ENCODE results near the gene THUMPD1. TPM values are rescaled to one million over a fixed set of nuclear protein-coding genes. Genes with fewer than 3 reads are reported as not detected.

Gene THUMPD1, protein sequence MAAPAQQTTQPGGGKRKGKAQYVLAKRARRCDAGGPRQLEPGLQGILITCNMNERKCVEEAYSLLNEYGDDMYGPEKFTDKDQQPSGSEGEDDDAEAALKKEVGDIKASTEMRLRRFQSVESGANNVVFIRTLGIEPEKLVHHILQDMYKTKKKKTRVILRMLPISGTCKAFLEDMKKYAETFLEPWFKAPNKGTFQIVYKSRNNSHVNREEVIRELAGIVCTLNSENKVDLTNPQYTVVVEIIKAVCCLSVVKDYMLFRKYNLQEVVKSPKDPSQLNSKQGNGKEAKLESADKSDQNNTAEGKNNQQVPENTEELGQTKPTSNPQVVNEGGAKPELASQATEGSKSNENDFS
- total RNA-seq (10 to 100 TPM; 73.2 to 74.4 TPM), polyA plus RNA-seq (10 to 100 TPM; 58.1 to 72.9 TPM)

DNA sequence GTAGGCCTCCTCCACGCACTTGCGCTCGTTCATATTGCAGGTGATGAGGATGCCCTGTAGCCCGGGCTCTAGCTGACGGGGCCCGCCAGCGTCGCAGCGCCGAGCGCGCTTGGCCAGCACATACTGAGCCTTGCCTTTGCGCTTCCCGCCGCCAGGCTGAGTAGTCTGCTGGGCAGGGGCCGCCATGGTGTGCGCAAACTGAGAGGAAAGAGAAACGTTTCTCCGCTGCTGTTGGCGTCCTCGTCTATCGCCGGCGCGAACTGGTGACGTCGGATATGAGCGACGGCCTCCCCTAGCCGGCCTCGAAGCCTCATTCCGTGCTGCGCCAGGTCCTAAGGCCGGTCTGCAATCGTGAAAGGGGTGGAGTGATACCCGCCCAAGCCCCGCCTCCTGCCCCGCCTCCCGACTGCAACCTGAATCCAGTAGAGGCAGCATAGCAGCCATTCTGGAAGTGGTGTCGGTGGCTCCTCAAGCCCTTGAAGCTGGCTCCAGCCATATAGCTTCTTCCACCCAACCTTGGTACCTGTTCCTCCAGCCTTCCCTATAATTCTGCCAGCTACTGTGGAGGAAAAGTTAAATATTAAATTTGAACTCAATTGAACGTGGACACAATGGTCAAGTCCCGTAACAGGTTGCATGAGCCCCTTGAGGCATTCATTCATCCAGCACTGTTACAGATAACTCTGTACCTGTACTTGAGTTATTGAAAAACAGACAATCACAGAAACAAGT is at the start of gene THUMPD1:
Gene THUMPD1 (minus strand): TSS at position 265 of the 732 bp plus-strand sequence. CDS start 79 bp downstream, at position 186.
- Histone ChIP-seq H3K36me3 (ENCODE audit: insufficient read depth, low read length) (peaks cover 22% of the 10 kb centered on the region), H3K9me3 (ENCODE audit: control insufficient read depth in 1 of 2, low read length in 2 of 2) (no peaks in the 10 kb centered on the region), H3K4me3 (ENCODE audit: low read length in 2 of 2) (peak within 1 kb of the TSS; percentile 76 to 90), H3K27me3 (ENCODE audit: insufficient read depth, low read length) (no peaks in the 10 kb centered on the region), H3K4me1 (ENCODE audit: insufficient read depth, low read length) (peaks cover 34% of the 10 kb centered on the region), H3K27ac (ENCODE audit: low read depth, low read length) (peak within 1 kb of the TSS; percentile 98)
- intact Hi-C loops (cut with micrococcal nuclease), result loop anchor here (1.0 to 10.0 kb wide), 8 partner anchors 22 to 1814 kb away; partner anchors contain the start of genes CCP110, DCUN1D3, ERI2 and GDE1
- POLR2A ChIA-PET (ENCODE audit: partially characterized antibody), result interaction anchor here (0.6 to 2.7 kb wide), 13 partner anchors 9 to 779 kb away, joined by 3 to 32 read pairs (median 5); partner anchors contain the start of genes ACSM3, DCUN1D3, ERI2 and LDAF1
- peak; percentile 91 to 98 (median 96) for DNase-seq
- H3K36me3 Mint-ChIP-seq, result peaks cover 10 to 34% of the 10 kb centered on the region in 2 donors
- no peaks in the 10 kb centered on the region for H3K27me3 Mint-ChIP-seq
- H3K27ac Mint-ChIP-seq, result peak within 1 kb of the TSS; percentile 98 to 99 (median 99)
- H3K4me3 Mint-ChIP-seq, result peak within 1 kb of the TSS; percentile 95 to 98 (median 96)
- H3K4me1 Mint-ChIP-seq, result peaks cover 15 to 33% (median 23%) of the 10 kb centered on the region in 4 donors
- peaks cover 0 to 6% (median 1%) of the 10 kb centered on the region in 8 donors for H3K9me3 Mint-ChIP-seq
- CTCF ChIA-PET (ENCODE audit: partially characterized antibody), result interaction anchor here (2.3 kb wide), 1 partner anchor 23 kb away, joined by 5 read pairs; no protein-coding TSS in a partner anchor

GRCh38 chr16:20789130-20789529 is 47.5 kb upstream of the THUMPD1 start:
- DNase-seq, result no peak
- Mint-ChIP-seq H3K27me3 (no peaks in the 10 kb centered on the region), H3K9me3 (no peaks in the 10 kb centered on the region), H3K4me1 (no peaks in the 10 kb centered on the region), H3K4me3 (no peak overlapping the region), H3K36me3 (peaks cover 0 to 3% of the 10 kb centered on the region in 2 donors), H3K27ac (no peak overlapping the region)
- H3K36me3 ChIP-seq (ENCODE audit: insufficient read depth, low read length), result no peaks in the 10 kb centered on the region
- intact Hi-C loops (cut with micrococcal nuclease), result no loop called here
- H3K27ac ChIP-seq (ENCODE audit: low read depth, low read length), result no peak overlapping the region
- H3K27me3 ChIP-seq (ENCODE audit: insufficient read depth, low read length), result no peaks in the 10 kb centered on the region
- CTCF ChIA-PET (ENCODE audit: partially characterized antibody), result interaction anchor here (0.7 kb wide), 1 partner anchor 8 kb away, joined by 3 read pairs; no protein-coding TSS in a partner anchor
- POLR2A ChIA-PET (ENCODE audit: partially characterized antibody), result no interaction called here
- H3K4me3 ChIP-seq (ENCODE audit: low read length in 2 of 2), result no peak overlapping the region
- H3K9me3 ChIP-seq (ENCODE audit: control insufficient read depth in 1 of 2, low read length in 2 of 2), result no peaks in the 10 kb centered on the region
- H3K4me1 ChIP-seq (ENCODE audit: insufficient read depth, low read length), result no peaks in the 10 kb centered on the region

GRCh38 chr16:20784204-20784603 is 42.6 kb upstream of the THUMPD1 start:
- H3K9me3 ChIP-seq (ENCODE audit: control insufficient read depth in 1 of 2, low read length in 2 of 2), result no peaks in the 10 kb centered on the region
- H3K9me3 Mint-ChIP-seq, result no peaks in the 10 kb centered on the region
- no peak overlapping the region for H3K27ac Mint-ChIP-seq
- no peaks in the 10 kb centered on the region for H3K27me3 ChIP-seq (ENCODE audit: insufficient read depth, low read length)
- no peak overlapping the region for H3K27ac ChIP-seq (ENCODE audit: low read depth, low read length)
- no peaks in the 10 kb centered on the region for H3K36me3 ChIP-seq (ENCODE audit: insufficient read depth, low read length)
- no peak for DNase-seq
- ChIA-PET CTCF (ENCODE audit: partially characterized antibody) (interaction anchor here (0.6 kb wide), 1 partner anchor 10 kb away, joined by 3 read pairs; no protein-coding TSS in a partner anchor), POLR2A (ENCODE audit: partially characterized antibody) (no interaction called here)
- no peaks in the 10 kb centered on the region for H3K27me3 Mint-ChIP-seq
- intact Hi-C loops (cut with micrococcal nuclease), result no loop called here
- no peak overlapping the region for H3K4me3 Mint-ChIP-seq
- no peak overlapping the region for H3K4me3 ChIP-seq (ENCODE audit: low read length in 2 of 2)
- peaks cover 5 to 7% of the 10 kb centered on the region in 2 donors for H3K36me3 Mint-ChIP-seq
- H3K4me1 ChIP-seq (ENCODE audit: insufficient read depth, low read length), result no peaks in the 10 kb centered on the region
- no peaks in the 10 kb centered on the region for H3K4me1 Mint-ChIP-seq

DNA sequence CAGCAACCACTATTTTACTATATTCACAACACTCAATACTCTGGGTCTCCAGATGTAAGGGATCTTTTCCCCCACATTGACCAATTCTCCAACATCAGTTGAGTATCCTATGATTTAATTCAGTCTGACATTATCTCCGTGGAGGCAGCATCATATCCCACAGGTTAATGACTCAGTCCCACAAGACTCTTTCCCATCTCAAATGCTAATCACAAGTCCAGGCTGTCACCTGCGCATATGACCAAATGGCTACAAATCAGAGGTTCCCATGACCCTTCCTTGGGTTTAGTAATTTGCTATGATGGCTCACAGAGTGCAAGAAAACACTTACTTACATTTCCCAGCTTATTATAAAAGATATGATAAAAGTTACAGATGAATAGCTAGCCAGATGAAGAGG is 40.9 kb upstream of the THUMPD1 start:
- Histone ChIP-seq H3K27ac (ENCODE audit: low read depth, low read length) (no peak overlapping the region), H3K4me3 (ENCODE audit: low read length in 2 of 2) (no peak overlapping the region), H3K4me1 (ENCODE audit: insufficient read depth, low read length) (no peaks in the 10 kb centered on the region), H3K9me3 (ENCODE audit: control insufficient read depth in 1 of 2, low read length in 2 of 2) (no peaks in the 10 kb centered on the region), H3K36me3 (ENCODE audit: insufficient read depth, low read length) (no peaks in the 10 kb centered on the region), H3K27me3 (ENCODE audit: insufficient read depth, low read length) (no peaks in the 10 kb centered on the region)
- no peak overlapping the region for H3K27ac Mint-ChIP-seq
- POLR2A ChIA-PET (ENCODE audit: partially characterized antibody), result no interaction called here
- H3K27me3 Mint-ChIP-seq, result no peaks in the 10 kb centered on the region
- no peaks in the 10 kb centered on the region for H3K9me3 Mint-ChIP-seq
- CTCF ChIA-PET (ENCODE audit: partially characterized antibody), result no interaction called here
- no peak for DNase-seq
- H3K4me3 Mint-ChIP-seq, result no peak overlapping the region
- intact Hi-C loops (cut with micrococcal nuclease), result no loop called here
- H3K4me1 Mint-ChIP-seq, result no peaks in the 10 kb centered on the region
- H3K36me3 Mint-ChIP-seq, result peaks cover 5 to 8% of the 10 kb centered on the region in 2 donors

DNA sequence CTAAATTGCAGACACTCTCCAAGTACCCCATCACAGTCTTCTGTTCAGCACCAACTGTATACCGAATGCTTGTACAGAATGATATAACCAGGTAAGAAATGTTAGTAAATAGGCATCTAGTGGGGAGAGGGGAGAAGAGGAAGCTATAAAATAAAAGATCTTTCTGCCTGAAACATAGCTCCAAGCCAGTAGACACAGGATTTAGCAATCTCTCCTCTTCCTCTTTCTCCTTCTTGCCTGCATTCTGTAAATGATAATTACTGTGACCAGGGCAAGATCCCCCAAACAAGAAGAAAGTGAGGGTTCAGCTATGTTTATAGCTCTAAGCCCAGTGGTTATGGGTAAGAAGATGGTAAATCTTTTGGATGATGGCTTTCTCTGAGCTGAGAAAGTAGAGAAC is 40.1 kb upstream of the THUMPD1 start:
- no peak for DNase-seq
- no peaks in the 10 kb centered on the region for H3K4me1 ChIP-seq (ENCODE audit: insufficient read depth, low read length)
- H3K9me3 ChIP-seq (ENCODE audit: control insufficient read depth in 1 of 2, low read length in 2 of 2), result no peaks in the 10 kb centered on the region
- no peaks in the 10 kb centered on the region for H3K36me3 ChIP-seq (ENCODE audit: insufficient read depth, low read length)
- intact Hi-C loops (cut with micrococcal nuclease), result no loop called here
- H3K27me3 Mint-ChIP-seq, result no peaks in the 10 kb centered on the region
- no peaks in the 10 kb centered on the region for H3K4me1 Mint-ChIP-seq
- no peak overlapping the region for H3K4me3 Mint-ChIP-seq
- H3K27ac ChIP-seq (ENCODE audit: low read depth, low read length), result no peak overlapping the region
- H3K4me3 ChIP-seq (ENCODE audit: low read length in 2 of 2), result no peak overlapping the region
- no peaks in the 10 kb centered on the region for H3K27me3 ChIP-seq (ENCODE audit: insufficient read depth, low read length)
- H3K9me3 Mint-ChIP-seq, result no peaks in the 10 kb centered on the region
- H3K27ac Mint-ChIP-seq, result no peak overlapping the region
- POLR2A ChIA-PET (ENCODE audit: partially characterized antibody), result no interaction called here
- CTCF ChIA-PET (ENCODE audit: partially characterized antibody), result no interaction called here
- H3K36me3 Mint-ChIP-seq, result peaks cover 5 to 8% of the 10 kb centered on the region in 2 donors

DNA sequence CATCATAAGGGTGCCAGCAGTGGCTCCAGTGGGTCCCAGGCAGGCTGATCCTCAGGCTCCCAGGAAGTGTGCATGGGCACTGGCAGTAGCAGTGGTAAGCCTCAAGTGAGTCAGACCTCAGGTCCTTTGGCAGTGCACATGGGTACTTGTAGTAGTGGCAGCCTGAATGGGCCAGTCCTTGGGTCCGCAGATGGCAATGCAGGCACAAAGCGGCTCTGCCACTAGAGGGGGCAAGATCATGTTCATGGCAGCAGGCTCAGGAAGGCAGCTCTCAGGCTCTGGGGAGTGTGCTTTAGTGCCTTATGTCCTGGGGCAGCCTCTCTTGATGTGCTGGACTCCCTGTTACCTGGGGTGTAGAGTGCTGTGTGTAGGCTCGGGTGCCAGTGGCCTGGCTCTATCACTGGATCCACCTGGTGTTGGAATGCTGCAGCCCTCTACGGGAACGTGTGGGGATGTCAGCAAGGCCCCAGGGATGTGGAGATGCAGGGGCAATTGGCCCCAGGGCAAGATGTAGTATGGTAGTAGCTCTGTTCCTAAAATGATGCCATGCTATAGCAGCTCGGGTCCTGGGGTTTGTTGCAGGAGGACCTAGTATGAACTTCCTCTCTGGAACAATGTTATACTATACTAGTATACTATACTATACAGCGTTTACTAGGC is 33.2 kb upstream of the THUMPD1 start:
- intact Hi-C loops (cut with micrococcal nuclease), result no loop called here
- Mint-ChIP-seq H3K27me3 (no peaks in the 10 kb centered on the region), H3K9me3 (no peaks in the 10 kb centered on the region), H3K4me1 (no peaks in the 10 kb centered on the region), H3K27ac (no peak overlapping the region), H3K36me3 (peaks cover 4 to 10% of the 10 kb centered on the region in 2 donors), H3K4me3 (no peak overlapping the region)
- no peaks in the 10 kb centered on the region for H3K9me3 ChIP-seq (ENCODE audit: control insufficient read depth in 1 of 2, low read length in 2 of 2)
- no peak overlapping the region for H3K27ac ChIP-seq (ENCODE audit: low read depth, low read length)
- no peaks in the 10 kb centered on the region for H3K36me3 ChIP-seq (ENCODE audit: insufficient read depth, low read length)
- ChIA-PET POLR2A (ENCODE audit: partially characterized antibody) (no interaction called here), CTCF (ENCODE audit: partially characterized antibody) (interaction anchor here (1.2 to 1.3 kb wide), 2 partner anchors 9 to 13 kb away, joined by 3 read pairs; no protein-coding TSS in a partner anchor)
- no peaks in the 10 kb centered on the region for H3K4me1 ChIP-seq (ENCODE audit: insufficient read depth, low read length)
- peak; percentile 21 to 46 (median 34) for DNase-seq
- H3K4me3 ChIP-seq (ENCODE audit: low read length in 2 of 2), result no peak overlapping the region
- no peaks in the 10 kb centered on the region for H3K27me3 ChIP-seq (ENCODE audit: insufficient read depth, low read length)

DNA sequence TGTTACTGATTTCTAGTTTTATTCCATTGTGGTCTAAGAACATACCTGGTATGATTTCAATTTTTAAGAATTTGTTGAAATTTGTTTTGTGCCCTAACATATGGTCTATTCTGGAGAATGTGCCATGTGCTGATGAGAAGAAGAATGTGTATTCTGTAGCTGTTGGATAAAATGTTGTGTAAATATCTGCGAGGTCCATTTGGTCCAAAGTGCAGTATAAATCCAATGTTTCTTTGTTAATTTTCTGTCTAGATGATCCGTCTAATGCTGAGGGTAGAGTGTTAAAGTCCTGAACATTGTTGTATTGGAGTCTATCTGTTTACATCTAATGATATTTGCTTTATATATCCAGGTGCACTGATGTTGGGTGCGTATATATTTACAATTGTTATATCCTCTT is 32.1 kb upstream of the THUMPD1 start:
- Mint-ChIP-seq H3K4me3 (no peak overlapping the region), H3K4me1 (no peaks in the 10 kb centered on the region), H3K27ac (no peak overlapping the region), H3K9me3 (no peaks in the 10 kb centered on the region), H3K36me3 (peaks cover 4 to 8% of the 10 kb centered on the region in 2 donors), H3K27me3 (no peaks in the 10 kb centered on the region)
- Histone ChIP-seq H3K36me3 (ENCODE audit: insufficient read depth, low read length) (no peaks in the 10 kb centered on the region), H3K27ac (ENCODE audit: low read depth, low read length) (no peak overlapping the region), H3K27me3 (ENCODE audit: insufficient read depth, low read length) (no peaks in the 10 kb centered on the region), H3K4me3 (ENCODE audit: low read length in 2 of 2) (no peak overlapping the region), H3K4me1 (ENCODE audit: insufficient read depth, low read length) (no peaks in the 10 kb centered on the region), H3K9me3 (ENCODE audit: control insufficient read depth in 1 of 2, low read length in 2 of 2) (no peaks in the 10 kb centered on the region)
- ChIA-PET POLR2A (ENCODE audit: partially characterized antibody) (no interaction called here), CTCF (ENCODE audit: partially characterized antibody) (interaction anchor here (0.7 kb wide), 1 partner anchor 45 kb away, joined by 3 read pairs; no protein-coding TSS in a partner anchor)
- no peak for DNase-seq
- intact Hi-C loops (cut with micrococcal nuclease), result no loop called here
